ENCODE results near the gene DMBT1.

GRCh38 chr10:122513053-122513452, 47.5 kb upstream of the DMBT1 start:
- TF ChIP-seq CTCF (IDR thresholded peaks at IDR 0.05) (no peak), EZH2phosphoT487 (IDR thresholded peaks at IDR 0.05) (no peak), EZH2 (IDR thresholded peaks at IDR 0.05) (no peak)
